CD4-positive, alpha-beta T cell treated with Interleukin-15 for 1 hour (primary cell): ENCODE data around the gene PSMB2.
A peak's percentile ranks its signal among the peaks of the same experiment; 100 is the strongest.
"Not testable (repeated sequence)": the region's sequence is repeated elsewhere in the genome, so short reads cannot be mapped to it uniquely, and the experiment has no call there.

Source experiments
- DNase-seq: peaks from one replicate; pipeline ENCODE4 v3.0.0-alpha.2; 2020

The PSMB2 gene

GRCh38 chr1:35591211-35591610 lies 50.1 kb downstream of the PSMB2 start:
- no peak for DNase-seq

- no peak for DNase-seq
These were observed 50.8 kb downstream of the PSMB2 start for GRCh38 chr1:35590476-35591040.

GRCh38 chr1:35589516-35590427 lies 51.6 kb downstream of the PSMB2 start:
- no peak for DNase-seq

GRCh38 chr1:35588197-35588910 lies 53.0 kb downstream of the PSMB2 start:
- no peak for DNase-seq

- no peak for DNase-seq
These were observed 53.6 kb downstream of the PSMB2 start for GRCh38 chr1:35587736-35588135.

- no peak for DNase-seq
These were observed 54.5 kb downstream of the PSMB2 start for GRCh38 chr1:35586808-35587207.

- DNase-seq: not testable (repeated sequence)
These were observed 55.5 kb downstream of the PSMB2 start for GRCh38 chr1:35585805-35586204.

GRCh38 chr1:35585281-35585680 lies 56.0 kb downstream of the PSMB2 start:
- no peak for DNase-seq

- DNase-seq: not testable (repeated sequence)
These were observed 59.7 kb downstream of the PSMB2 start for GRCh38 chr1:35581621-35582020.

GRCh38 chr1:35580949-35581388 lies 60.4 kb downstream of the PSMB2 start:
- no peak for DNase-seq

GRCh38 chr1:35577071-35577998 lies 64.0 kb downstream of the PSMB2 start:
- DNase-seq: peak; percentile 62

GRCh38 chr1:35576766-35577070 lies 64.6 kb downstream of the PSMB2 start:
- not testable (repeated sequence) for DNase-seq

- no peak for DNase-seq
These were observed 65.1 kb downstream of the PSMB2 start for GRCh38 chr1:35576061-35576765.

- no peak for DNase-seq
These were observed 65.8 kb downstream of the PSMB2 start for GRCh38 chr1:35575416-35575958.

- DNase-seq: no peak
These were observed 66.5 kb downstream of the PSMB2 start for GRCh38 chr1:35574655-35575415.

- no peak for DNase-seq
These were observed 67.1 kb downstream of the PSMB2 start for GRCh38 chr1:35574125-35574654.

GRCh38 chr1:35573198-35574124 lies 67.9 kb downstream of the PSMB2 start, which contains the start of gene TFAP2E:
TFAP2E (plus strand) TSS chr1:35573314; CDS start chr1:35573578, 264 bp downstream.
- no peak for DNase-seq

GRCh38 chr1:35572296-35572695 lies 69.0 kb downstream of the PSMB2 start:
- DNase-seq: no peak

- DNase-seq: no peak
These were observed 70.1 kb downstream of the PSMB2 start for GRCh38 chr1:35571263-35571662.
